HG02588 (cell line): ENCODE data around the gene CPE.

ENCODE experiments used
- ATAC-seq: cut with Tn5 transposase; IDR thresholded peaks from one replicate; pipeline ENCODE4 v1.9.1; 2021; ENCODE audit warnings: mild to moderate bottlenecking, moderate library complexity; ENCODE audit not compliant: unreplicated experiment

CPE gene

GRCh38 chr4:165505958-165506837, 127.4 kb downstream of the CPE start:
- ATAC-seq, result no peak

GRCh38 chr4:165506849-165507248, 128.0 kb downstream of the CPE start:
- ATAC-seq, result no peak

- no peak for ATAC-seq
Observed at GRCh38 chr4:165507381-165507780, 128.6 kb downstream of the CPE start.

- no peak for ATAC-seq
Observed at GRCh38 chr4:165508372-165509120, 129.7 kb downstream of the CPE start.

GRCh38 chr4:165512424-165512823, 133.6 kb downstream of the CPE start:
- no peak for ATAC-seq

- ATAC-seq, result no peak
Observed at GRCh38 chr4:165514739-165515138, 135.9 kb downstream of the CPE start.

- ATAC-seq, result no peak
Observed at GRCh38 chr4:165515201-165515600, 136.4 kb downstream of the CPE start.

GRCh38 chr4:165516281-165516833, 137.5 kb downstream of the CPE start:
- no peak for ATAC-seq

GRCh38 chr4:165517216-165517615, 138.4 kb downstream of the CPE start:
- no peak for ATAC-seq

GRCh38 chr4:165518024-165518616, 139.3 kb downstream of the CPE start:
- no peak for ATAC-seq

GRCh38 chr4:165518686-165519085, 139.9 kb downstream of the CPE start:
- no peak for ATAC-seq

GRCh38 chr4:165519591-165519990, 140.8 kb downstream of the CPE start:
- no peak for ATAC-seq

GRCh38 chr4:165520086-165520485, 141.3 kb downstream of the CPE start:
- no peak for ATAC-seq

GRCh38 chr4:165522050-165522449, 143.2 kb downstream of the CPE start:
- ATAC-seq, result no peak

- no peak for ATAC-seq
Observed at GRCh38 chr4:165524532-165525190, 145.9 kb downstream of the CPE start.

GRCh38 chr4:165532976-165533375, 154.2 kb downstream of the CPE start:
- ATAC-seq, result no peak

- ATAC-seq, result peak; percentile 54
Observed at GRCh38 chr4:165537028-165537648, 158.3 kb downstream of the CPE start.

- ATAC-seq, result no peak
Observed at GRCh38 chr4:165539801-165540200, 161.0 kb downstream of the CPE start.

GRCh38 chr4:165540206-165540830, 161.5 kb downstream of the CPE start:
- no peak for ATAC-seq
